Measurements from ENCODE around the gene GET4. TPM values are rescaled to one million over a fixed set of nuclear protein-coding genes. Genes with fewer than 3 reads are reported as not detected.

GET4 gene
- total and polyA plus RNA-seq, 2 of the 8 experiments (the other 6 are each of a cell fraction or from before 2014, with no cell fraction given), result 56.7 to 74.1 TPM

DNA sequence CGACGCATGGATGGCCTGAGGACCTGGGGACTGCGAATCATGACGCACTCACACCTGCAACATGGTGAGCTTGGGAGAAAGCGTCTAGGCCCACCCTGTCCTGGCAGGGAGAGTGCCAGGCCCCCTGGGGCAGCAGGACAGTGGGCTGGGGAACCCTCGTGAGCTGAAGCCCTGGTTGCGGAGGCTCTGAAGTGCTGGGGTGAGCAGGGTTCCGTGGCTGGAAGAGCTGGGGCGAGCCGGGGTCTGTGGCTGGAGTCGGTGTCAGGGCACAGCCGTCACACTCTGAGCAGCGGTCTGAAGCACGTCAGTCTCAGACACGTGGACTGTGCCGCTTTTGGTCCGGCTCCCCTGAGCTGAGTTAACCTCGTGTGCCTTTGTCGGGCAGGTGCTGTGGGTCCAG, 39.4 kb upstream of the GET4 start (continued):
- TF ChIP-seq, protein P1, sequence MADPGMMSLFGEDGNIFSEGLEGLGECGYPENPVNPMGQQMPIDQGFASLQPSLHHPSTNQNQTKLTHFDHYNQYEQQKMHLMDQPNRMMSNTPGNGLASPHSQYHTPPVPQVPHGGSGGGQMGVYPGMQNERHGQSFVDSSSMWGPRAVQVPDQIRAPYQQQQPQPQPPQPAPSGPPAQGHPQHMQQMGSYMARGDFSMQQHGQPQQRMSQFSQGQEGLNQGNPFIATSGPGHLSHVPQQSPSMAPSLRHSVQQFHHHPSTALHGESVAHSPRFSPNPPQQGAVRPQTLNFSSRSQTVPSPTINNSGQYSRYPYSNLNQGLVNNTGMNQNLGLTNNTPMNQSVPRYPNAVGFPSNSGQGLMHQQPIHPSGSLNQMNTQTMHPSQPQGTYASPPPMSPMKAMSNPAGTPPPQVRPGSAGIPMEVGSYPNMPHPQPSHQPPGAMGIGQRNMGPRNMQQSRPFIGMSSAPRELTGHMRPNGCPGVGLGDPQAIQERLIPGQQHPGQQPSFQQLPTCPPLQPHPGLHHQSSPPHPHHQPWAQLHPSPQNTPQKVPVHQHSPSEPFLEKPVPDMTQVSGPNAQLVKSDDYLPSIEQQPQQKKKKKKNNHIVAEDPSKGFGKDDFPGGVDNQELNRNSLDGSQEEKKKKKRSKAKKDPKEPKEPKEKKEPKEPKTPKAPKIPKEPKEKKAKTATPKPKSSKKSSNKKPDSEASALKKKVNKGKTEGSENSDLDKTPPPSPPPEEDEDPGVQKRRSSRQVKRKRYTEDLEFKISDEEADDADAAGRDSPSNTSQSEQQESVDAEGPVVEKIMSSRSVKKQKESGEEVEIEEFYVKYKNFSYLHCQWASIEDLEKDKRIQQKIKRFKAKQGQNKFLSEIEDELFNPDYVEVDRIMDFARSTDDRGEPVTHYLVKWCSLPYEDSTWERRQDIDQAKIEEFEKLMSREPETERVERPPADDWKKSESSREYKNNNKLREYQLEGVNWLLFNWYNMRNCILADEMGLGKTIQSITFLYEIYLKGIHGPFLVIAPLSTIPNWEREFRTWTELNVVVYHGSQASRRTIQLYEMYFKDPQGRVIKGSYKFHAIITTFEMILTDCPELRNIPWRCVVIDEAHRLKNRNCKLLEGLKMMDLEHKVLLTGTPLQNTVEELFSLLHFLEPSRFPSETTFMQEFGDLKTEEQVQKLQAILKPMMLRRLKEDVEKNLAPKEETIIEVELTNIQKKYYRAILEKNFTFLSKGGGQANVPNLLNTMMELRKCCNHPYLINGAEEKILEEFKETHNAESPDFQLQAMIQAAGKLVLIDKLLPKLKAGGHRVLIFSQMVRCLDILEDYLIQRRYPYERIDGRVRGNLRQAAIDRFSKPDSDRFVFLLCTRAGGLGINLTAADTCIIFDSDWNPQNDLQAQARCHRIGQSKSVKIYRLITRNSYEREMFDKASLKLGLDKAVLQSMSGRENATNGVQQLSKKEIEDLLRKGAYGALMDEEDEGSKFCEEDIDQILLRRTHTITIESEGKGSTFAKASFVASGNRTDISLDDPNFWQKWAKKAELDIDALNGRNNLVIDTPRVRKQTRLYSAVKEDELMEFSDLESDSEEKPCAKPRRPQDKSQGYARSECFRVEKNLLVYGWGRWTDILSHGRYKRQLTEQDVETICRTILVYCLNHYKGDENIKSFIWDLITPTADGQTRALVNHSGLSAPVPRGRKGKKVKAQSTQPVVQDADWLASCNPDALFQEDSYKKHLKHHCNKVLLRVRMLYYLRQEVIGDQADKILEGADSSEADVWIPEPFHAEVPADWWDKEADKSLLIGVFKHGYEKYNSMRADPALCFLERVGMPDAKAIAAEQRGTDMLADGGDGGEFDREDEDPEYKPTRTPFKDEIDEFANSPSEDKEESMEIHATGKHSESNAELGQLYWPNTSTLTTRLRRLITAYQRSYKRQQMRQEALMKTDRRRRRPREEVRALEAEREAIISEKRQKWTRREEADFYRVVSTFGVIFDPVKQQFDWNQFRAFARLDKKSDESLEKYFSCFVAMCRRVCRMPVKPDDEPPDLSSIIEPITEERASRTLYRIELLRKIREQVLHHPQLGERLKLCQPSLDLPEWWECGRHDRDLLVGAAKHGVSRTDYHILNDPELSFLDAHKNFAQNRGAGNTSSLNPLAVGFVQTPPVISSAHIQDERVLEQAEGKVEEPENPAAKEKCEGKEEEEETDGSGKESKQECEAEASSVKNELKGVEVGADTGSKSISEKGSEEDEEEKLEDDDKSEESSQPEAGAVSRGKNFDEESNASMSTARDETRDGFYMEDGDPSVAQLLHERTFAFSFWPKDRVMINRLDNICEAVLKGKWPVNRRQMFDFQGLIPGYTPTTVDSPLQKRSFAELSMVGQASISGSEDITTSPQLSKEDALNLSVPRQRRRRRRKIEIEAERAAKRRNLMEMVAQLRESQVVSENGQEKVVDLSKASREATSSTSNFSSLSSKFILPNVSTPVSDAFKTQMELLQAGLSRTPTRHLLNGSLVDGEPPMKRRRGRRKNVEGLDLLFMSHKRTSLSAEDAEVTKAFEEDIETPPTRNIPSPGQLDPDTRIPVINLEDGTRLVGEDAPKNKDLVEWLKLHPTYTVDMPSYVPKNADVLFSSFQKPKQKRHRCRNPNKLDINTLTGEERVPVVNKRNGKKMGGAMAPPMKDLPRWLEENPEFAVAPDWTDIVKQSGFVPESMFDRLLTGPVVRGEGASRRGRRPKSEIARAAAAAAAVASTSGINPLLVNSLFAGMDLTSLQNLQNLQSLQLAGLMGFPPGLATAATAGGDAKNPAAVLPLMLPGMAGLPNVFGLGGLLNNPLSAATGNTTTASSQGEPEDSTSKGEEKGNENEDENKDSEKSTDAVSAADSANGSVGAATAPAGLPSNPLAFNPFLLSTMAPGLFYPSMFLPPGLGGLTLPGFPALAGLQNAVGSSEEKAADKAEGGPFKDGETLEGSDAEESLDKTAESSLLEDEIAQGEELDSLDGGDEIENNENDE (IDR thresholded peaks at IDR 0.05; ENCODE audit: insufficient replicate concordance, low read length), result no peak
- TF ChIP-seq BACH1 (IDR thresholded peaks at IDR 0.05; ENCODE audit: low read length) (no peak), EP300 (IDR thresholded peaks at IDR 0.05; ENCODE audit: borderline replicate concordance in 1 of 2, low read depth in 2 of 2, low read length in 2 of 2) (no peak), CHD1 (IDR thresholded peaks at IDR 0.05; ENCODE audit: low read depth, low read length) (no peak)
- TF ChIP-seq, protein P2, sequence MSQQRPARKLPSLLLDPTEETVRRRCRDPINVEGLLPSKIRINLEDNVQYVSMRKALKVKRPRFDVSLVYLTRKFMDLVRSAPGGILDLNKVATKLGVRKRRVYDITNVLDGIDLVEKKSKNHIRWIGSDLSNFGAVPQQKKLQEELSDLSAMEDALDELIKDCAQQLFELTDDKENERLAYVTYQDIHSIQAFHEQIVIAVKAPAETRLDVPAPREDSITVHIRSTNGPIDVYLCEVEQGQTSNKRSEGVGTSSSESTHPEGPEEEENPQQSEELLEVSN (IDR thresholded peaks at IDR 0.05), result no peak

All from H1 (cell line).